ENCODE data around the gene VSIG2.

DNA sequence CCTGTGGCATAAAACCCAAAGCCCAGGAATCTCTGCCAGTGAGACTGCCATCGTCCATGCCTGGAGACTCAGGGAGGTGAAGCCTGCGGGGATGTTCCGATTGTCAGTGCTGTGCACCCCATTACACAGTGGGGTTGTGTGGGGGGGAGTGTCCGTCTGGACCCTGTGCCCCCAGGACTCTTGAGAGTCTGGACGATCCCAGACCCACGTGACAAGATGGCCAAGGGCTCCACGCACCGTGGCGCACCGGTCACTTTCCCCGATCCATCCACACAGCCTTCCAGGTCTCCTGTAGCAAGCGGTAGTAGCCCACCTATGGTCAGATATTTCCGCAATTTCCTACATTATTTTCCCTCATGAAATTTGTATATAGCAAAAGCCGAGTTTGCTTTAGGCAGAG lies 33.3 kb downstream of the VSIG2 start:
- TF ChIP-seq, protein P1, sequence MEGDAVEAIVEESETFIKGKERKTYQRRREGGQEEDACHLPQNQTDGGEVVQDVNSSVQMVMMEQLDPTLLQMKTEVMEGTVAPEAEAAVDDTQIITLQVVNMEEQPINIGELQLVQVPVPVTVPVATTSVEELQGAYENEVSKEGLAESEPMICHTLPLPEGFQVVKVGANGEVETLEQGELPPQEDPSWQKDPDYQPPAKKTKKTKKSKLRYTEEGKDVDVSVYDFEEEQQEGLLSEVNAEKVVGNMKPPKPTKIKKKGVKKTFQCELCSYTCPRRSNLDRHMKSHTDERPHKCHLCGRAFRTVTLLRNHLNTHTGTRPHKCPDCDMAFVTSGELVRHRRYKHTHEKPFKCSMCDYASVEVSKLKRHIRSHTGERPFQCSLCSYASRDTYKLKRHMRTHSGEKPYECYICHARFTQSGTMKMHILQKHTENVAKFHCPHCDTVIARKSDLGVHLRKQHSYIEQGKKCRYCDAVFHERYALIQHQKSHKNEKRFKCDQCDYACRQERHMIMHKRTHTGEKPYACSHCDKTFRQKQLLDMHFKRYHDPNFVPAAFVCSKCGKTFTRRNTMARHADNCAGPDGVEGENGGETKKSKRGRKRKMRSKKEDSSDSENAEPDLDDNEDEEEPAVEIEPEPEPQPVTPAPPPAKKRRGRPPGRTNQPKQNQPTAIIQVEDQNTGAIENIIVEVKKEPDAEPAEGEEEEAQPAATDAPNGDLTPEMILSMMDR (IDR thresholded peaks at IDR 0.05; ENCODE audit: insufficient read depth, low read length): no peak
- TF ChIP-seq GABPA (IDR thresholded peaks at IDR 0.05; ENCODE audit: low read depth): no peak

Data from HL-60 (cell line).